Stimulated activated CD4-positive, alpha-beta T cell treated with anti-CD3 and anti-CD28 coated beads, Interleukin-12 subunit alpha, Interleukin-12 subunit beta, amount 100 ng/mL, for 4 hours (primary cell): ENCODE results near the gene GALNT13.

Experiments
- DNase-seq: peaks from one replicate; pipeline ENCODE4 v3.0.0-alpha.2; 2020

GALNT13 gene

GRCh38 chr2:154229966-154230365 is 358.2 kb downstream of the GALNT13 start:
- DNase-seq, result no peak

GRCh38 chr2:154231021-154231420 is 359.3 kb downstream of the GALNT13 start:
- DNase-seq, result no peak

DNA sequence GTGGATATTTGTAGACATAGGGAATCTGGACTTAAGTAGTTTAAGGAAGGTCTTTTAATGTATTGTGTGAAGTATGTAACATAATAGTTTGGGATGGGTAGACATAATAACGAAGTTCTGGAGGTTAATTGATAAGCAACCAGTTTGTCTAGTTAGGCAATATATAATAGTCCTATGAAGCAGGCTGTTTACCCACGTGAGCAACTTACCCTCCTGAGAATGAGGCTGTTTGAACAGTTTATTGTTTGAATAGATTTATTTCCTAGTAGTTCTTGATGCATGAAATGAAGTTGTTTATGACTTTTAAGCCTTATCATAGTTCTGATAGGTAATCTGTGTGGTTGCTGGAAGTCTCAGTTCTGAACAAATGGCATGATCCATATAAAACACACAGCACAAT is 361.5 kb downstream of the GALNT13 start:
- DNase-seq, result no peak

DNA sequence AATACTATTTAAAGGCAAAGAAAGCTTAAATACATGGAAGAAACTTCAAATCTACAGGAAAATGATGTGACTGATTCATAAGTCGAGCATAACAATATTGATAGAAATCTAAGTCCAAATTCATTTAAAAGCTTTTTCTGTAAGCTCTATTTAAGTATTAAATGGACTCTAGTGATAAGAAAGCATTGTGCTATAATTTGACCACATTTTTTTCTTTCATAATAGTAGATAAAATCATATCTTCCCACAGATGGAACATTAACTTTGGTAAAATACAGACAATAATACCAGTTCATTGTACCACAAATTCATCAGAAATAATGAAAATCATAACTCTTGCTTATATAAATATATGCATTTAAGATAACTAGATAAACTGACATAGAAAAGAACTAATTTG is 366.5 kb downstream of the GALNT13 start:
- DNase-seq, result no peak

DNA sequence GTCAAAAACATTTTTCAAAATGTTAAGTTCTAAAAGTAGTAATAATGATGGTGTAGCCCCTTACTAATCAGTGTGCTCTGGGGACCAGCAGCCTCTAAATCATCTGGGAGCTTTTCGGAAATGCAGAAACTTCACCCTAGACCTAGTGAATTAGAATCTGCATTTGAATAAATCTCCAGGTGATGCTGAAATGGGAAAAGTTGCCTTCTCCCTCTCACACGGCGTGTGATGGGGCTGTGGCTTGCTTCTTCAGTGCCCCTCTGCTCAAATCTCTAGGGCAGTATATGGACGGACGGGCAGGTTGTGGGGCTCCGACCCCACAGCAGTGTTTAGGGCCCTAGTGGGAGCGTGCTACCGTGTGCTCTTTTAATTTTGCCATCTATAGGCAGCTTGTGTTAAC is 368.6 kb downstream of the GALNT13 start:
- no peak for DNase-seq

- no peak for DNase-seq
Measured at GRCh38 chr2:154240921-154241379, 369.2 kb downstream of the GALNT13 start.

GRCh38 chr2:154242687-154243086 is 371.0 kb downstream of the GALNT13 start:
- no peak for DNase-seq

- DNase-seq, result no peak
Measured at GRCh38 chr2:154243685-154244084, 372.0 kb downstream of the GALNT13 start.

DNA sequence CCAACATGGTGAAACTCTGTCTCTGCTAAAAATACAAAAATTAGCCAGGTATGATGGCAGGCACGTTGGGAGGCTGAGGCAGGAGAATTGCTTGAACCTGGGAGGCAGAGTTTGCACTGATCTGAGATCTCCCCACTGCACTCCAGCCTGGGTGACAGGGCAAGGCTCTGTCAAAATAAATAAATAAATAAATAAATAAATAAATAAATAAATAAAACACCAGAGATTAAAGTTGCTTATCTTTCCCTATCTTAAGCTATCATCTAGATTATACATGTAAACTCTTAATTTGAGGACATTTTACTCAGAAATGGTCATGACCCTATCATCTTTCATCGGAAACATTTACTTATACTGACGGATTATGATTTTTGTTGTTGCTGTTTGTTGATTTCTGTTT is 373.2 kb downstream of the GALNT13 start:
- no peak for DNase-seq

- DNase-seq, result no peak
Measured at GRCh38 chr2:154247503-154247902, 375.8 kb downstream of the GALNT13 start.

- DNase-seq, result no peak
Measured at GRCh38 chr2:154256136-154256535, 384.4 kb downstream of the GALNT13 start.

GRCh38 chr2:154259030-154259429 is 387.3 kb downstream of the GALNT13 start:
- DNase-seq, result no peak

GRCh38 chr2:154261473-154262027 is 389.8 kb downstream of the GALNT13 start:
- no peak for DNase-seq

DNA sequence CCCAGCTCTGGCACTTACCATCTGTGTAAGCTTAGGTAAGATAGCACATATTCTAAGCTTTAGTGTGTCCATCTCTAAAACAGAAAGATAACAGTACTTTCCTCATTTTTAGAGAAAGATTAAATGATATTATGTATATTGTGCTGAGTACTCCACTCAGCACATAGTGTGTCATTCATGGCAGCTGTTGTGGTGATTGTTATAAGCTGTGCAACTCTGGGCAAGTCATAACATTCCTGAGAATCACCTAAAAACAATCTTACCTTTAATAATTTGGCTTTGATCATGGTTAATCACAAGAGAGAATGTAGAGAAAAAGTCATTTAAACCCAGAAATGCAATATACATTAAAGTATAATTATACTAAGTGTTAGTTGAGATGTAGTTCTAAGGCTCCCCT is 391.5 kb downstream of the GALNT13 start:
- DNase-seq, result no peak

- DNase-seq, result no peak
Measured at GRCh38 chr2:154264024-154264423, 392.3 kb downstream of the GALNT13 start.

DNA sequence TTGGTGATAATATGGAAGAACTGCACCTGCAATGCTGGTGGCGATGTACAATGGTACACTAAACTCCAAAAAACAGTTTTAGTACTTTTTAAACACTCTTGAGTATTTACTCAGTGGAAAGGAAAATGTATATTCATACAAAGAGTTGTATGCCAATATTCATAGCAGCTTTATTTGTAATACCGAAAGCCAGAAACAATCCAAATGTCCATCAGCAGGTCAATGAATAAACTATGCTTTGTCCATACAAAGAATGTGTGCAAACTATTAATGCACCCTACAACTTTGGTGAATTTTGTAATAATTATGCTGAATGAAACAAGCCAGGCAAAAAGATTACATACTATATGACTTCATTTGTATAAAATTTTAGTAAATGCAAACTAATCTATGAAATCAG is 396.3 kb downstream of the GALNT13 start:
- no peak for DNase-seq

DNA sequence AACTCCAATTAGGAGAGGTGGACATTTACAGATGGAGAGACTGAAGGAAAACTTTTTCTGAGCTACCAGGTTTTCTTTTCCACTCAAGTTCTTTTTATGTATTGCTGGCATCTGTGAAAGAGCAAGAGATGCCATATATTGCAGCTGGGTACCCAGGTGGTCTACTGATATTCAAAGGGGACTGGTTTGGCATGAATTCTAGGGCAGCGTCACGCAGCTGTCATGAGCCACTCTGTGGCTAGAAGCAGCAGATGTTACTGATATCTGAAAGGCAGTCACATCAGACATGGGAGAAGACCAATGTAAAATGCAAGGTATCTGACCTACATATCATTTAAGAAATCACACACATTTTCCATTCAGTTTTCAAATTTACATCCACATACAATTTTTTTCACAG is 408.8 kb downstream of the GALNT13 start:
- DNase-seq, result no peak

- no peak for DNase-seq
Measured at GRCh38 chr2:154289870-154290269, 418.1 kb downstream of the GALNT13 start.

- DNase-seq, result no peak
Measured at GRCh38 chr2:154291511-154291910, 419.8 kb downstream of the GALNT13 start.

DNA sequence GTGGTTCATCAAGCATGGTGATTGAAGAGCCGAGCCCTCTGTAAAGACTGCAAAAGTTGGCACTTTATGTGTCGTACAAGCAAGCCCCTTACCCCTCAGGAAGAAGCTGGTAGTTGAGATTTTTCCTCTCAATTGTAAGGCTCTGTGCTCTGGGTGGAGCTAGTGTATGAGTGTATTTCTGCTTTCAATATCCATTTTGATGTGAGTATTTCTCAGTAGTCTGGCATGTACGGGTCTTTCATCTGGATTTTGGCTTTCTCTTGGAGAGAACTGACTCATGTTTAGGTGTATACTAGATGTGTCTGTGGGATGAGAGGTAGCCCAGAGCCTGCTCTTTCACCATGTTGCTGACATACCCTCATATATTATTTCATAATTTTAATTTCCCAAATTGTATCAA is 420.2 kb downstream of the GALNT13 start:
- DNase-seq, result no peak

GRCh38 chr2:154293864-154294263 is 422.1 kb downstream of the GALNT13 start:
- DNase-seq, result no peak

DNA sequence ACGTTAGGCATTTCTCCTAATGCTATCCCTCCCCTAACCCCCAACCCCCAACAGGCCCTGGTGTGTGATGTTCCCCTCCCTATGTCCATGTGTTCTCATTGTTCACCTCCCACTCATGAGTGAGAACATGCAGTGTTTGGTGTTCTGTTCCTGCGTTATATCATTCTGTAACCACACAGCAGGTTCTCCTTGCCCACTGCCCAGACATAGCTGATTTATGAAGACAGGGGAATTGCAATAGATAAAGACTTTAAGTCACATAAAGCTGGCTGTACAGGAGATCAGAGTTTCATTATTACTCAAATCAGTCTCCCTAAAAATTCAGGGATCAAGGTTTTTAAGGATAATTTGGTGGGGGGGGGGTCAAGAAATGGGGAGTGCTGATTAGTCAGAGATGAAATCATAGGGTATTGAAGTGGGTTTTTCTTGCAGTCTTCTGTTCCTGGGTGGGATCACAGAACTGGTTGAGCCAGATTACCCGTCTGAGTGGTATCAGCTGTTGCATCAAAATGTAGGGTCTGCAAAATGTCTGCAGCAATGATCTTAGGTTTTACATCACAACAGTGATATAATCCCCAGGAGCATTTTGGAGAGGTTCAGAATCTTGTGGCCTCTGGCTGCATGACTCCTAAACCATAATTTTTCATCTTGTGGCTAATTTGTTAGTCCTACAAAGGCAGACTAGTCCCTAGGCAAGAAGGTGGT is 434.7 kb downstream of the GALNT13 start:
- no peak for DNase-seq

- no peak for DNase-seq
Measured at GRCh38 chr2:154307007-154307406, 435.3 kb downstream of the GALNT13 start.

DNA sequence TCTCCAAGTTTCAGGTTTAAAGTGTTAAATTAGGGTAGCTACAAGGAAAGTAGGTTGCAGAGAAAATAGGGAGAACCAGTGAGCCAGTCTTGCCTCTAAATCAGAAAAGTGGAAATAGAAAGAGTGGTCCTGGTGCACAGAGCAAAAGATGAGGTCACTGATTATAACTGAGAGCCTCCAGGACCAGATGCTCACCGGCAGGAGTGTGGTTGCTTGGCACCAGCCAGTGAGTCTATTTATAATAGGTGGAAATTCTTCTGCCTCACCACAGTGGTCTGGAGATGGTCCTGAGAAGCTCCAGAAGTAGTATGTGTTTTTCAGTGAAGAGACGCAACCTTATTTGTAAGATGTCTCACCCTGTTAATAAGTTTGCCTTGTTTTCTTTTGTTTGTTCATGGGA is 452.9 kb downstream of the GALNT13 start:
- DNase-seq, result no peak

GRCh38 chr2:154329510-154329909 is 457.8 kb downstream of the GALNT13 start:
- DNase-seq, result no peak
